ENCODE data around the gene MAPT.
"Not testable (repeated sequence)": the region's sequence is repeated elsewhere in the genome, so short reads cannot be mapped to it uniquely, and the experiment has no call there.

Gene MAPT

DNA sequence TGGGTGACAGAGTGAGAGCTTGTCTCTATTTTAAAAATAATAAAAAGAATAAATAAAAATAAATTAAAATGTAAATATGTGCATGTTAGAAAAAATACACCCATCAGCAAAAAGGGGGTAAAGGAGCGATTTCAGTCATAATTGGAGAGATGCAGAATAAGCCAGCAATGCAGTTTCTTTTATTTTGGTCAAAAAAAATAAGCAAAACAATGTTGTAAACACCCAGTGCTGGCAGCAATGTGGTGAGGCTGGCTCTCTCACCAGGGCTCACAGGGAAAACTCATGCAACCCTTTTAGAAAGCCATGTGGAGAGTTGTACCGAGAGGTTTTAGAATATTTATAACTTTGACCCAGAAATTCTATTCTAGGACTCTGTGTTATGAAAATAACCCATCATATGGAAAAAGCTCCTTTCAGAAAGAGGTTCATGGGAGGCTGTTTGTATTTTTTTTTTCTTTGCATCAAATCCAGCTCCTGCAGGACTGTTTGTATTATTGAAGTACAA, 113.2 kb downstream of the MAPT start:
- no peak overlapping the region for H3K4me3 ChIP-seq (ENCODE audit: low read depth in 1 of 2, low read length in 2 of 2)
- no peaks in the 10 kb centered on the region for H3K27me3 ChIP-seq (ENCODE audit: control insufficient read depth in 1 of 2, insufficient read depth in 2 of 2, low read length in 2 of 2)
- H3K9ac ChIP-seq (ENCODE audit: low read length): no peak overlapping the region
- H3K27ac ChIP-seq (ENCODE audit: low read depth, low read length): no peak overlapping the region
- H3K4me1 ChIP-seq (ENCODE audit: insufficient read depth, low read length): peaks cover 11% of the 10 kb centered on the region
- no peaks in the 10 kb centered on the region for H3K9me3 ChIP-seq (ENCODE audit: low read length)
- H3K36me3 ChIP-seq (ENCODE audit: insufficient read depth, low read length): no peaks in the 10 kb centered on the region

DNA sequence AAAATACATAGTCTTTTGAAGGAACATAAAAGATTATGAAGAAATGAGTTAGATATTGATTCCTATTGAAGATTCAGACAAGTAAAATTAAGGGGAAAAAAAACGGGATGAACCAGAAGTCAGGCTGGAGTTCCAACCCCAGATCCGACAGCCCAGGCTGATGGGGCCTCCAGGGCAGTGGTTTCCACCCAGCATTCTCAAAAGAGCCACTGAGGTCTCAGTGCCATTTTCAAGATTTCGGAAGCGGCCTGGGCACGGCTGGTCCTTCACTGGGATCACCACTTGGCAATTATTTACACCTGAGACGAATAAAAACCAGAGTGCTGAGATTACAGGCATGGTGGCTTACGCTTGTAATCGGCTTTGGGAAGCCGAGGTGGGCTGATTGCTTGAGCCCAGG, 114.2 kb downstream of the MAPT start:
- Histone ChIP-seq H3K27ac (ENCODE audit: low read depth, low read length) (no peak overlapping the region), H3K27me3 (ENCODE audit: control insufficient read depth in 1 of 2, insufficient read depth in 2 of 2, low read length in 2 of 2) (no peaks in the 10 kb centered on the region), H3K36me3 (ENCODE audit: insufficient read depth, low read length) (no peaks in the 10 kb centered on the region), H3K9me3 (ENCODE audit: low read length) (no peaks in the 10 kb centered on the region), H3K4me1 (ENCODE audit: insufficient read depth, low read length) (peaks cover 9% of the 10 kb centered on the region), H3K9ac (ENCODE audit: low read length) (no peak overlapping the region), H3K4me3 (ENCODE audit: low read depth in 1 of 2, low read length in 2 of 2) (no peak overlapping the region)

DNA sequence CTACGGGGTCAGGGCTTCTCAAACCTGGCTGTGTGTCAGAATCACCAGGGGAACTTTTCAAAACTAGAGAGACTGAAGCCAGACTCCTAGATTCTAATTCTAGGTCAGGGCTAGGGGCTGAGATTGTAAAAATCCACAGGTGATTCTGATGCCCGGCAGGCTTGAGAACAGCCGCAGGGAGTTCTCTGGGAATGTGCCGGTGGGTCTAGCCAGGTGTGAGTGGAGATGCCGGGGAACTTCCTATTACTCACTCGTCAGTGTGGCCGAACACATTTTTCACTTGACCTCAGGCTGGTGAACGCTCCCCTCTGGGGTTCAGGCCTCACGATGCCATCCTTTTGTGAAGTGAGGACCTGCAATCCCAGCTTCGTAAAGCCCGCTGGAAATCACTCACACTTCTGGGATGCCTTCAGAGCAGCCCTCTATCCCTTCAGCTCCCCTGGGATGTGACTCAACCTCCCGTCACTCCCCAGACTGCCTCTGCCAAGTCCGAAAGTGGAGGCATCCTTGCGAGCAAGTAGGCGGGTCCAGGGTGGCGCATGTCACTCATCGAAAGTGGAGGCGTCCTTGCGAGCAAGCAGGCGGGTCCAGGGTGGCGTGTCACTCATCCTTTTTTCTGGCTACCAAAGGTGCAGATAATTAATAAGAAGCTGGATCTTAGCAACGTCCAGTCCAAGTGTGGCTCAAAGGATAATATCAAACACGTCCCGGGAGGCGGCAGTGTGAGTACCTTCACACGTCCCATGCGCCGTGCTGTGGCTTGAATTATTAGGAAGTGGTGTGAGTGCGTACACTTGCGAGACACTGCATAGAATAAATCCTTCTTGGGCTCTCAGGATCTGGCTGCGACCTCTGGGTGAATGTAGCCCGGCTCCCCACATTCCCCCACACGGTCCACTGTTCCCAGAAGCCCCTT, 115.6 kb downstream of the MAPT start:
- no peaks in the 10 kb centered on the region for H3K27me3 ChIP-seq (ENCODE audit: control insufficient read depth in 1 of 2, insufficient read depth in 2 of 2, low read length in 2 of 2)
- H3K4me1 ChIP-seq (ENCODE audit: insufficient read depth, low read length): no peaks in the 10 kb centered on the region
- H3K9me3 ChIP-seq (ENCODE audit: low read length): no peaks in the 10 kb centered on the region
- no peak overlapping the region for H3K27ac ChIP-seq (ENCODE audit: low read depth, low read length)
- no peak overlapping the region for H3K9ac ChIP-seq (ENCODE audit: low read length)
- H3K4me3 ChIP-seq (ENCODE audit: low read depth in 1 of 2, low read length in 2 of 2): no peak overlapping the region
- no peaks in the 10 kb centered on the region for H3K36me3 ChIP-seq (ENCODE audit: insufficient read depth, low read length)

DNA sequence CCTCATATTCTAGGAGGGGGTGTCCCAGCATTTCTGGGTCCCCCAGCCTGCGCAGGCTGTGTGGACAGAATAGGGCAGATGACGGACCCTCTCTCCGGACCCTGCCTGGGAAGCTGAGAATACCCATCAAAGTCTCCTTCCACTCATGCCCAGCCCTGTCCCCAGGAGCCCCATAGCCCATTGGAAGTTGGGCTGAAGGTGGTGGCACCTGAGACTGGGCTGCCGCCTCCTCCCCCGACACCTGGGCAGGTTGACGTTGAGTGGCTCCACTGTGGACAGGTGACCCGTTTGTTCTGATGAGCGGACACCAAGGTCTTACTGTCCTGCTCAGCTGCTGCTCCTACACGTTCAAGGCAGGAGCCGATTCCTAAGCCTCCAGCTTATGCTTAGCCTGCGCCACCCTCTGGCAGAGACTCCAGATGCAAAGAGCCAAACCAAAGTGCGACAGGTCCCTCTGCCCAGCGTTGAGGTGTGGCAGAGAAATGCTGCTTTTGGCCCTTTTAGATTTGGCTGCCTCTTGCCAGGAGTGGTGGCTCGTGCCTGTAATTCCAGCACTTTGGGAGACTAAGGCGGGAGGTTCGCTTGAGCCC, 116.3 kb downstream of the MAPT start:
- H3K9me3 ChIP-seq (ENCODE audit: low read length): no peaks in the 10 kb centered on the region
- H3K27me3 ChIP-seq (ENCODE audit: control insufficient read depth in 1 of 2, insufficient read depth in 2 of 2, low read length in 2 of 2): no peaks in the 10 kb centered on the region
- no peaks in the 10 kb centered on the region for H3K4me1 ChIP-seq (ENCODE audit: insufficient read depth, low read length)
- H3K4me3 ChIP-seq (ENCODE audit: low read depth in 1 of 2, low read length in 2 of 2): no peak overlapping the region
- no peak overlapping the region for H3K9ac ChIP-seq (ENCODE audit: low read length)
- H3K36me3 ChIP-seq (ENCODE audit: insufficient read depth, low read length): no peaks in the 10 kb centered on the region
- no peak overlapping the region for H3K27ac ChIP-seq (ENCODE audit: low read depth, low read length)

DNA sequence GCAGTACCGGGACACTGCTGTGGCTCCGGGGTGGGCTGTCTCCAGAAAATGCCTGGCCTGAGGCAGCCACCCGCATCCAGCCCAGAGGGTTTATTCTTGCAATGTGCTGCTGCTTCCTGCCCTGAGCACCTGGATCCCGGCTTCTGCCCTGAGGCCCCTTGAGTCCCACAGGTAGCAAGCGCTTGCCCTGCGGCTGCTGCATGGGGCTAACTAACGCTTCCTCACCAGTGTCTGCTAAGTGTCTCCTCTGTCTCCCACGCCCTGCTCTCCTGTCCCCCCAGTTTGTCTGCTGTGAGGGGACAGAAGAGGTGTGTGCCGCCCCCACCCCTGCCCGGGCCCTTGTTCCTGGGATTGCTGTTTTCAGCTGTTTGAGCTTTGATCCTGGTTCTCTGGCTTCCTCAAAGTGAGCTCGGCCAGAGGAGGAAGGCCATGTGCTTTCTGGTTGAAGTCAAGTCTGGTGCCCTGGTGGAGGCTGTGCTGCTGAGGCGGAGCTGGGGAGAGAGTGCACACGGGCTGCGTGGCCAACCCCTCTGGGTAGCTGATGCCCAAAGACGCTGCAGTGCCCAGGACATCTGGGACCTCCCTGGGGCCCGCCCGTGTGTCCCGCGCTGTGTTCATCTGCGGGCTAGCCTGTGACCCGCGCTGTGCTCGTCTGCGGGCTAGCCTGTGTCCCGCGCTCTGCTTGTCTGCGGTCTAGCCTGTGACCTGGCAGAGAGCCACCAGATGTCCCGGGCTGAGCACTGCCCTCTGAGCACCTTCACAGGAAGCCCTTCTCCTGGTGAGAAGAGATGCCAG, 117.6 kb downstream of the MAPT start:
- Histone ChIP-seq H3K27me3 (ENCODE audit: control insufficient read depth in 1 of 2, insufficient read depth in 2 of 2, low read length in 2 of 2) (no peaks in the 10 kb centered on the region), H3K9me3 (ENCODE audit: low read length) (no peaks in the 10 kb centered on the region), H3K36me3 (ENCODE audit: insufficient read depth, low read length) (no peaks in the 10 kb centered on the region), H3K9ac (ENCODE audit: low read length) (no peak overlapping the region), H3K4me1 (ENCODE audit: insufficient read depth, low read length) (no peaks in the 10 kb centered on the region), H3K27ac (ENCODE audit: low read depth, low read length) (no peak overlapping the region), H3K4me3 (ENCODE audit: low read depth in 1 of 2, low read length in 2 of 2) (no peak overlapping the region)

DNA sequence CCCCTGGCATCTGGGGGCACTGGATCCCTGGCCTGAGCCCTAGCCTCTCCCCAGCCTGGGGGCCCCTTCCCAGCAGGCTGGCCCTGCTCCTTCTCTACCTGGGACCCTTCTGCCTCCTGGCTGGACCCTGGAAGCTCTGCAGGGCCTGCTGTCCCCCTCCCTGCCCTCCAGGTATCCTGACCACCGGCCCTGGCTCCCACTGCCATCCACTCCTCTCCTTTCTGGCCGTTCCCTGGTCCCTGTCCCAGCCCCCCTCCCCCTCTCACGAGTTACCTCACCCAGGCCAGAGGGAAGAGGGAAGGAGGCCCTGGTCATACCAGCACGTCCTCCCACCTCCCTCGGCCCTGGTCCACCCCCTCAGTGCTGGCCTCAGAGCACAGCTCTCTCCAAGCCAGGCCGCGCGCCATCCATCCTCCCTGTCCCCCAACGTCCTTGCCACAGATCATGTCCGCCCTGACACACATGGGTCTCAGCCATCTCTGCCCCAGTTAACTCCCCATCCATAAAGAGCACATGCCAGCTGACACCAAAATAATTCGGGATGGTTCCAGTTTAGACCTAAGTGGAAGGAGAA, 118.2 kb downstream of the MAPT start:
- H3K9ac ChIP-seq (ENCODE audit: low read length): no peak overlapping the region
- no peaks in the 10 kb centered on the region for H3K36me3 ChIP-seq (ENCODE audit: insufficient read depth, low read length)
- H3K4me3 ChIP-seq (ENCODE audit: low read depth in 1 of 2, low read length in 2 of 2): no peak overlapping the region
- no peaks in the 10 kb centered on the region for H3K27me3 ChIP-seq (ENCODE audit: control insufficient read depth in 1 of 2, insufficient read depth in 2 of 2, low read length in 2 of 2)
- no peaks in the 10 kb centered on the region for H3K4me1 ChIP-seq (ENCODE audit: insufficient read depth, low read length)
- no peak overlapping the region for H3K27ac ChIP-seq (ENCODE audit: low read depth, low read length)
- H3K9me3 ChIP-seq (ENCODE audit: low read length): no peaks in the 10 kb centered on the region

DNA sequence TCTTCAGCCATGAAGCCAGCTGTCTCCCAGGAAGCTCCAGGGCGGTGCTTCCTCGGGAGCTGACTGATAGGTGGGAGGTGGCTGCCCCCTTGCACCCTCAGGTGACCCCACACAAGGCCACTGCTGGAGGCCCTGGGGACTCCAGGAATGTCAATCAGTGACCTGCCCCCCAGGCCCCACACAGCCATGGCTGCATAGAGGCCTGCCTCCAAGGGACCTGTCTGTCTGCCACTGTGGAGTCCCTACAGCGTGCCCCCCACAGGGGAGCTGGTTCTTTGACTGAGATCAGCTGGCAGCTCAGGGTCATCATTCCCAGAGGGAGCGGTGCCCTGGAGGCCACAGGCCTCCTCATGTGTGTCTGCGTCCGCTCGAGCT, 118.8 kb downstream of the MAPT start:
- H3K9ac ChIP-seq (ENCODE audit: low read length): no peak overlapping the region

DNA sequence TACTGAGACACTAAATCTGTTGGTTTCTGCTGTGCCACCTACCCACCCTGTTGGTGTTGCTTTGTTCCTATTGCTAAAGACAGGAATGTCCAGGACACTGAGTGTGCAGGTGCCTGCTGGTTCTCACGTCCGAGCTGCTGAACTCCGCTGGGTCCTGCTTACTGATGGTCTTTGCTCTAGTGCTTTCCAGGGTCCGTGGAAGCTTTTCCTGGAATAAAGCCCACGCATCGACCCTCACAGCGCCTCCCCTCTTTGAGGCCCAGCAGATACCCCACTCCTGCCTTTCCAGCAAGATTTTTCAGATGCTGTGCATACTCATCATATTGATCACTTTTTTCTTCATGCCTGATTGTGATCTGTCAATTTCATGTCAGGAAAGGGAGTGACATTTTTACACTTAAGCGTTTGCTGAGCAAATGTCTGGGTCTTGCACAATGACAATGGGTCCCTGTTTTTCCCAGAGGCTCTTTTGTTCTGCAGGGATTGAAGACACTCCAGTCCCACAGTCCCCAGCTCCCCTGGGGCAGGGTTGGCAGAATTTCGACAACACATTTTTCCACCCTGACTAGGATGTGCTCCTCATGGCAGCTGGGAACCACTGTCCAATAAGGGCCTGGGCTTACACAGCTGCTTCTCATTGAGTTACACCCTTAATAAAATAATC, 119.3 kb downstream of the MAPT start:
- no peak overlapping the region for H3K9ac ChIP-seq (ENCODE audit: low read length)
- no peak overlapping the region for H3K4me3 ChIP-seq (ENCODE audit: low read depth in 1 of 2, low read length in 2 of 2)
- no peaks in the 10 kb centered on the region for H3K9me3 ChIP-seq (ENCODE audit: low read length)
- H3K36me3 ChIP-seq (ENCODE audit: insufficient read depth, low read length): no peaks in the 10 kb centered on the region
- no peaks in the 10 kb centered on the region for H3K4me1 ChIP-seq (ENCODE audit: insufficient read depth, low read length)
- H3K27me3 ChIP-seq (ENCODE audit: control insufficient read depth in 1 of 2, insufficient read depth in 2 of 2, low read length in 2 of 2): no peaks in the 10 kb centered on the region
- no peak overlapping the region for H3K27ac ChIP-seq (ENCODE audit: low read depth, low read length)

More for the DNA sequence above, 118.8 kb downstream of the MAPT start:
- no peaks in the 10 kb centered on the region for H3K9me3 ChIP-seq (ENCODE audit: low read length)
- H3K4me1 ChIP-seq (ENCODE audit: insufficient read depth, low read length): no peaks in the 10 kb centered on the region
- no peaks in the 10 kb centered on the region for H3K36me3 ChIP-seq (ENCODE audit: insufficient read depth, low read length)
- H3K27ac ChIP-seq (ENCODE audit: low read depth, low read length): no peak overlapping the region
- H3K4me3 ChIP-seq (ENCODE audit: low read depth in 1 of 2, low read length in 2 of 2): no peak overlapping the region
- no peaks in the 10 kb centered on the region for H3K27me3 ChIP-seq (ENCODE audit: control insufficient read depth in 1 of 2, insufficient read depth in 2 of 2, low read length in 2 of 2)

DNA sequence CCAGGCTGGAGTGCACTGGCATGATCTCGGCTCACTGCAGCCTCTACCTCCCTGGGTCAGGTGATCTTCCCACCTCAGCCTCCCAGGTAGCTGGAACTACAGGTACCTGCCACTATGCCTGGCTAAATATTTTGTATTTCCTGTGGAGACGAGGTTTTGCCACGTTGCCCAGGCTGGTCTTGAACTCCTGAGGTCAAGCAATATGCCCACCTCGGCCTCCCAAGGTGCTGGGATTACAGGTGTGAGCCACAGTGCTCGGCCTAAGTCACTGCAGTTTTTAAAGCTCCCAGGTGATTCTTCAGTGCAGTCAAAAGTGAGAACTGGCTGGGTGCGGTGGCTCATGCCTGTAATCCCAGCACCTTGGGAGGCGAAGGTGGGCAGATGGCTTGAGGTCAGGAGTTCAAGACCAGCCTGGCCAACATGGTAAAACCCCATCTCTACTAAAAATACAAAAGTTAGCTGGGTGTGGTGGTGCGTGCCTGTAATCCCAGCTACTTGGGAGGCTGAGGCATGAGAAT, 125.1 kb downstream of the MAPT start:
- H3K9me3 ChIP-seq (ENCODE audit: low read length); H3K27ac ChIP-seq (ENCODE audit: low read depth, low read length); H3K4me3 ChIP-seq (ENCODE audit: low read depth in 1 of 2, low read length in 2 of 2); H3K9ac ChIP-seq (ENCODE audit: low read length); H3K27me3 ChIP-seq (ENCODE audit: control insufficient read depth in 1 of 2, insufficient read depth in 2 of 2, low read length in 2 of 2); H3K36me3 ChIP-seq (ENCODE audit: insufficient read depth, low read length); H3K4me1 ChIP-seq (ENCODE audit: insufficient read depth, low read length): not testable (repeated sequence)

DNA sequence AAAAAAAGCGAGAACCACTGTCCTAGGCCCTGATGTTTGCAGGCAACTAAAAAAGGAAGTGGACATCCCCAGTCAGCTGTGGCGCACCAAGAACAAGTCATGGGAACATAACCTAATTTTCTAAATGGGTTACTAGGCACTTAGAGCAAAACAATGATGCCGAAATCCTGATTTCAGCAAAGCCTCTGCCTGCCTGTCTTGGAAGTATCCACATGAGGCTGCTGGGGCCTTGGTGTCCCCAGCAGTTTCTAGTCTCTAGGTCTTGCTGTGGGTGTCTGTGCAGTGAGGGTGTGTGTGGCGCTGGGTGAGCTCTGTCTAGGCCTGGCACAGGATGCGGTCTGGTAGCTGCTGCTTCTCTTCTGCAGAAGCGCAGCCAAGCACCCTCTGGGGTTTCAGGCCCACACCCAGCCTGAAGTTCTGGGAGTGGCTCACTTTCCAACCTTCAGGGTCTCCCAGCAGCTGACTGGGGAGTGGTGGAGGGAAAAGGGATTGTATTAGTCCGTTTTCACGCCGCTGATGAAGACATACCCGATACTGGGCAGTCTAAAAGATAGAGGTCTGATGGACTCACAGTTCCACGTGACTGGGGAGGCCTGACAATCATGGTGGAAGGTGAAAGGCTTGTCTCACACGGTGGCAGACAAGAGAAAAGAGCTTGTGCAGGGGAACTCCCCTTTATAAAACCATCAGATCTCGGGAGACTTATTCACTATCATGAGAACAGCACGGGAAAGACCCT, 125.8 kb downstream of the MAPT start:
- no peaks in the 10 kb centered on the region for H3K27me3 ChIP-seq (ENCODE audit: control insufficient read depth in 1 of 2, insufficient read depth in 2 of 2, low read length in 2 of 2)
- no peaks in the 10 kb centered on the region for H3K36me3 ChIP-seq (ENCODE audit: insufficient read depth, low read length)
- no peaks in the 10 kb centered on the region for H3K9me3 ChIP-seq (ENCODE audit: low read length)
- no peaks in the 10 kb centered on the region for H3K4me1 ChIP-seq (ENCODE audit: insufficient read depth, low read length)
- no peak overlapping the region for H3K4me3 ChIP-seq (ENCODE audit: low read depth in 1 of 2, low read length in 2 of 2)
- H3K27ac ChIP-seq (ENCODE audit: low read depth, low read length): no peak overlapping the region
- no peak overlapping the region for H3K9ac ChIP-seq (ENCODE audit: low read length)
